Measurements from ENCODE around the gene FAH.

The FAH gene

DNA sequence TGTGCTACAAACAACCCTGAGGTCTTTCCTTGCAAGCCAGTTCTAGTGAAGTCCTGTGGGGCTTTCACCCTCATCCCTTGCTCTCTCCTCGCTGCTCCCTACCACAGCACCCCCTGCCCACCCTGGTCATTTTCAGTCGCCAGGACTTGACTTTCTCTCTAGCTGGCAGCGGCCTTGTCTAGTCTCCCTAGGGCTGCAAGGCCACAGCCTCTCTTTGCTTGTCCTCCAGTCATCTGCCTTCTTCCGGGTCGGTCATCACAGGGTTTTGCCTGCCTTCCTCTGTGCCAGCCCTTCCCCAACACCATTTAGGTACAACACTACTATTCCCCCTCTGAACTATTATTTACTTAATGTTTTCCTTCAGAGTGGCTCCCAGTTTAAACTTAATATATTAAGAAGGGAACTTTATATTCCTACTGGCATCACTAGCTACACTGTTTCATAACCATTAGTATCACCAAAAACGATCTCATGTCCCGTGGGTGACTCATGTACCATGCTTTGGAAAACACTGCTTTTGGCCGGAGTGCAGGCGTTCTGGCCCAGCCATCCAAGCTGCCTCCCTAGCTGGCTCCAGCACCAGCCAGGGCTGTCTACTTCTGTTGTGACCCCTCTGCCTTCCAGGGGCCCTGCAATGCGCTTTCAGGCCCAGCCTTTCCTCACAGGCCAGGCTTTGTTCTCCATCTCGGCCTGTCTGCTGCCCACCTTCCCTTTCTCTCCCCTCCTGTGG is 21.4 kb downstream of the FAH start:
- no peak for DNase-seq (ENCODE audit: low read depth)

DNA sequence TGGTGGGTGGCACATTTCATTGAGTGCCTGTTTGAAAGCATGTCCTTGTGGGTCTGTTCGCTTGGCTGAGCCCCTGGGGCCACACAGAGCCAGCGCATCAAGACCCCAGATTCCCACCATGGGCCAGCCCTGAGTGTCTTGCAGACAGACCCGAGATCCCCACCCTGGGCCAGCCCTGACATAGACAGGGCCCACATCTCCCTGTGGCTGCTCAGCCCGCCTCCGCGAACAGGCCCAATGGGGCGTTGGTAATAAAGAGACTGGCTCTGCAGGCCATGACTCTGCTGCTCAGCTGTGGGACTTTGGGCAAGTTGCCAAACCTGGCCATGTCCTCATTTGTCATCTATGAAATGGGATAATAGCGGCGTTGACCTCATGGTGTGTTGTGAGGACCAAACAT is 22.6 kb downstream of the FAH start:
- DNase-seq (ENCODE audit: low read depth): no peak

DNA sequence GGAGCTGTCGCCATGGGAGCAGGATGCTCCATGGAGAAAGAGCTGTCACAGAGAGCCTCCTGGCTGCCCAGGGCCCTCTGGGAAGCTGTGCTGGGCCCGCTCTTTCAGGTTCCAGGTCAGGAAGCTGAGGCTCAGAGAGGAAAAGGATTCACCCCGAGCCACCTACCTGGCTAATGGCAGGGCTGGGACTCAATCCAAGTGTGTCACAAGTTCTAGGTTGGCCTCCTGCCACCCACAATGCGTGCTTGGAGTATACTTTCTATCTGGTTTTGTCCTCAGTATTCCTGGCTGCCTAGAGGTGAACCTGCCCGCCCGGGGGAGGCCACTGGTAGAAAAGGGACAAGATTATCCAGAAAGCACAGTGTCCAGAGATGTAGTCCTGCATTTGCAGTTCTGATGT is 23.6 kb downstream of the FAH start:
- no peak for DNase-seq (ENCODE audit: low read depth)

DNA sequence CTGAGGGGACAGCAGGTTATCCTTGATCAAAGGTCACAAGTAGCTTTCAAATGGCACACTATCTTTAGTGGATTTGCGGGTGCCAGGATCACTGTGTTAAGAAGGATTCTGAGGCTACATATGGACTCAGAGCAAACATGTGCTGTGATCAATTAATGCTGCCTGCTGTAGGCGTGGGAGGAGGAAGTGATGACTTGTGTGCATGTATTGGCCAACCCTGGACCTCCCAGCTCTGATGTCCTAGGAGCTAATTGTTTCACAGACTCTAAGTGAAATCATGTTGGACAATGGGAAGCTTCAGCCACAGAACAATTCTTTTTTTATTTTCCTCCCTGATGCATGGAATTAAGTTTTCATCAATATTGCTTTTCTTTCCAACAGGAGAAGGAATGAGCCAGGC is 24.4 kb downstream of the FAH start:
- DNase-seq (ENCODE audit: low read depth): no peak

DNA sequence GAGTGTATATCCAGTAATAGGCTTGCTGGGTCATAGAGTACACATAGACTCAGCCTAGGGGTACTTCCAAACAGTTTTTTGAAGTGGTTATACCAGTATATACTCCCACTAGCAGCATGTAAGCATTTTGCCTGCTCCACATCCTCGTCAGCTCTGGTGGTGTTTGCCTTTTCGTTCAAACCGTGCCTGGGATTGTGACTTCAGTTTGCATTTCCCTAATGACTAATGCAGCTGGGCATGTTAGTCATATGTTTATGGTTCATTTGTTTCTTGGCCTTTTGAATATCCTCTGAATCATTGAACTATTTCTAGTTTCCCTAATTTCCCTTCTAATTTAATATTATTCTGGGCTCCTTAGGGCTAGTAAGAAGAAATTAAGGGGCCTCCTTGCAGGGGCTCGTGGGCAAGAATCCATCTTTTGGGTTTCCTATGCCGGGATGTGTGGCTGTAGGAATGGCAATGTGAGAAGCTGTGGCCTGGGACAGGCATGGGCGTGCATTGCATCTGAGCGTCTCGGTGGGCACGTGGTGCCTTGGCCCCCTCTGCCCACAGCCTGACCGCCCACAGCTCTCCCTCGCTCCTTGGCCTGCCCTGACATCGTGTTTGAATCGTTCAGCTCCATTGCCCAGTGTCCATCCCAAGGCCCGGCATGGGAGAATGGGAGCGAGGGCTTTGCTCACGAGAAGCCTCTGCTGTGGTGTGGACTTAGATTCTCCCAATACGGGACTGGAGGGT is 26.4 kb downstream of the FAH start:
- no peak for DNase-seq (ENCODE audit: low read depth)

DNA sequence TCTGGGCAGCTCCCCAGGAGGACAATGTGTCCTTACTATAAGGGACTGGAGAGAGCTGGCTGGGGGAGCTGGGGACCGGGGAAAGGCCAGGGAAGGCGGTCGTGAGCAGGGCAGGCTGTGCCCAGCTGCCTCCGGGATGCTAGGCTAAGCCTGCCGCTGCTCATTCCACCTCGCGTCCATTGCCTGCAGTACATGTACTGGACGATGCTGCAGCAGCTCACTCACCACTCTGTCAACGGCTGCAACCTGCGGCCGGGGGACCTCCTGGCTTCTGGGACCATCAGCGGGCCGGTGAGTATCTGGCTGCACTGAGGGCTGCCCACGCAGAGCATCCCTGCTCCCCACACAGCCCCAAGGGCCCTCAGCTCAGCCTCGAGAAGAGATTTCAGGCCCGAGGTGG is 27.1 kb downstream of the FAH start:
- DNase-seq (ENCODE audit: low read depth): no peak

DNA sequence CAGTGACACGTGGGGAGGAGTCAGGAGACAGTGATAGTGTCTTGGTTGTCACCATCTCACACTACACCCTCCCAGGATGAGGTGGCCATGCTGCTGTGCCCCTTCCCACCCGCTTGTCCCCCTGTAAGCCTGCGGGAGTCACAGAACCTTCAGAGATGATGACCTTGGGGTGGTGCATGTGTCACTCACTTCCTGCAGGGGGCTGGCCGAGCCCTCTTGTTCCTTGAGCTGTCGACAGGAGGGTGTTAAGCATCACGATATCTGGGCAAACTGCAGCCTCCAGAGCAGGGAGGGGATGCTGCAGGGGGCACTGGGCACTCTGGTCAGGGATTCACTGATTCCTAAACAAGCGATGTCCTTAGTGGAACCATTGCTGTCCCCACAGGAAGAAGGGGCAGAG is 27.7 kb downstream of the FAH start:
- DNase-seq (ENCODE audit: low read depth): no peak

DNA sequence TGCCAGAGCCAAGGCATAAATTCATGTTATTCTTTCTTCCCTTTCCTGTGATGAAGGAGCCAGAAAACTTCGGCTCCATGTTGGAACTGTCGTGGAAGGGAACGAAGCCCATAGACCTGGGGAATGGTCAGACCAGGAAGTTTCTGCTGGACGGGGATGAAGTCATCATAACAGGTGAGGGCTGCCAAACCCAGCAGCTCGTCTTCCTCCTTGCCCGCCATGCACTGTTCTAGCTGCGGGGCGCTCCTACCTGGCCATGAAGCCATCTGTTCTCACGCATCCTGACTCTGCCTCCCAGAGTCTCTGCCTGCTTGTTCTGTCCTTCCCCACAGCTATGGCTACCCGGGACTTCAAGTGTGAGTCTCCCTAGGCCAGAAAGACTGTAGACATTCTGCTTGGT is 28.2 kb downstream of the FAH start:
- no peak for DNase-seq (ENCODE audit: low read depth)

DNA sequence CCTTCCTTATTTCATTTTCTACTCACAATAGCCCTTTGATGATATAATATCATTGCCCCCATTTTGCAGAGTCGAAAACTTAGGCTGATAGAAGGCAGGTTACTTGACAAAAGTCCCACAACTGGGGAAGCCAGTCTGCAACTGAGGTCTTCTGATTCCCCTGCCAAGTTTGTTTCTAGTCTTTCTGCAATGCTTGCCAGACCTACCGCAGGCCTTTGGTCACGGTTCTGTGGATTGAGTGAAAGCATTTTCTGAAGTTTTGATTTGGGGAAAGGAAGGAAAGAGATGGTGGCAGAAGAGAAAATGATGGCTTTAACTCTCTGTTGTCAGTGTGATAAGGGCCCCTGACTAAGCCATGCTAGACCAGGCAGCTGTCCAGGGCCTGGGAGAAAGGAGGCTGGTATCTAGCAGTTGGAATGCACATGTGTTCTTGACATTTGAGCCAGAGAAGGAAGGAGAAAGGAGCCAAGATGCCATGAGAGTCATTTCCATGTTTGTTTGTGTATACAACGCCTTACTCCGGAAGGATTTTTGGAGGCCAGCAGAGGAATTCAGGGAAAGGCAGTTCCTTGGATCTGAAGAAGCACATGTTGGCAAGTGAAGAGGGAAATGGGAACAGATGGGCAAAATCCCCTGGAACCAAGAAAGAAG is 29.9 kb downstream of the FAH start:
- no peak for DNase-seq (ENCODE audit: low read depth)

DNA sequence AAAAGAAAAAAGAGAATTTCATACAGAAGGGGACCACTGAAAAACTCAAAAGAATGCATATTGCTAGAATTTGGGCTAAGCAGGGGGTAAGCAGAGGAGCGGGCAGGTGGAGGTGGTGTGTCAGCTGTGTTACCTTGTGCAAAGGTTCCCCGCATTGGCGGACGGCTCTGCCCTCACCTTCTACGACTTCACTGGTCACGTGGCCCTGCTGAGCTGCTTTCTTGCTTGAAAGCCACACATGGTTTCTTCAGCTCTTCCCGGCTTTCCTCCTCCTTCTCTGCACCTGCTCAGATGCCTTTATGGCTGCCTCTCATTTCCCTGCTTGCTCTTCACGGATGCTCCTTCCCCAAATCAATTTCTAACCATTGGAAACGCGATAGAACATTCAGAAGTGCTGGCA is 30.5 kb downstream of the FAH start:
- no peak for DNase-seq (ENCODE audit: low read depth)

DNA sequence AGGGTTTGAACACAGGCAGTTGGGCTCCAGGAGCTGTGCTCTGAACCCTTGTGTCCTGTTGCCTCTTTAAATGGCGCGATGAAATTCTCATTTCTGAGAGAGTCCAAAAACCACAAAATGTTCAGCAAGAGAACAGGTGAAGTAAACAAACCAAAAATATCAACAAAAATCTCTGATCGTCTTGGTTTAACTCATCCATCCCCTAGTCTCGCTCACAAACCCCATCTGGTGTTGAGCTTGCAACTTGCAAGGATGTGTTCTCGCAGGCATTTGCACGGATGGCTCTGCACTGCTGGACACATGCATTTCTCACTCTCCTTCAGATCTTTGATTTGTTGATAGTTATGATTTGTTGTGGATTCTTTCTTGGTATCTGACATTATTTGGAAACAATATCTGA is 31.1 kb downstream of the FAH start:
- DNase-seq (ENCODE audit: low read depth): no peak

DNA sequence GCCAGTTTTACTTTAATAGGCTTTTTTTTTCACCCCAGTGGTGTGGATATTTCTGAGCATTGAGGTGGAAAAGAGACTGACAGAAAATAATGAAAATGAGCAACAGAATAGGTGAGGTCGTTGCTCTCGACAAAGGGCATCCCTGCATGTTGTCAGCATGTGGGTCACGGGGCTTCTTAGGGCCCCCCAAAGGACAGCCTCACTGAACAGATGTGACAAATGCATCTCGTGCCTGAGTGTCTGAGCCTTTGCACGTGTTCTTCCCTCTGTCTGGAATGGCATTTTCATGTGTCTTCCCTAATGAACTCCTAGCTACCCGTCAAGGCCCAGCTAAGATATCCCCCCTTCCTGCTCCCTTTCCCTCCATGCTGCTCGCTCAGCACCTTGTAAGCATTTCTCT is 31.8 kb downstream of the FAH start:
- no peak for DNase-seq (ENCODE audit: low read depth)

DNA sequence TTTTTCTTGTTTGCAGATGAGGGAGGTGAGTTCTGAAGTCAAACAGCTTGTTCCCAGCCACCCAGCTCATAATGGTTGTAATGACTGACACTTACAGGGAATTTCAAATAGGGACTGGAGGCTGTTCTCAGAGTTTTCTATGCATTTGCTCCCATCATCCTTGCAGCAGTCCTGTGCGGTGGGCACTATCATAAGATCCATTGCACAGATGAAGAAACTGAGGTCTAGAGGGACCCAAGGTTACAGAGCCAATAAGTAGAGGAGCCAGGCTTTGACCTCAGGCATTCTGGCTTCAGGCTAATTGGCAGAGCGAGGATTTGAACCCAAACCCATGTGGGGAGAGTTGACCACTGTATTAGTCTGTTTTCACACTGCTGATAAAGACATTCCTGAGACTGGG is 32.4 kb downstream of the FAH start:
- no peak for DNase-seq (ENCODE audit: low read depth)

DNA sequence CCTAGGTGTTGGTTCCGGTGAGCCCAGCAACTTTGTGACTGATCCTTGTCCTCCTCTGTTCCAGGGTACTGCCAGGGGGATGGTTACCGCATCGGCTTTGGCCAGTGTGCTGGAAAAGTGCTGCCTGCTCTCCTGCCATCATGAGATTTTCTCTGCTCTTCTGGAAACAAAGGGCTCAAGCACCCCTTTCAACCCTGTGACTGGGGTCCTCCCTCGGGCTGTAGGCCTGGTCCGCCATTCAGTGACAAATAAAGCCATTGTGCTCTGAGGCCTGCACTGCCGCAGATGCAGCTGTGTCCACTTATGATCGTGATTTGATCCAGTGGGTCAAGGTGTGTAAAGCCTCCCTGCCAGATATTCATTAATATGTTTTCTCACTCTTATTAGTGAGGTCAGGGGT is 33.3 kb downstream of the FAH start:
- no peak for DNase-seq (ENCODE audit: low read depth)

DNA sequence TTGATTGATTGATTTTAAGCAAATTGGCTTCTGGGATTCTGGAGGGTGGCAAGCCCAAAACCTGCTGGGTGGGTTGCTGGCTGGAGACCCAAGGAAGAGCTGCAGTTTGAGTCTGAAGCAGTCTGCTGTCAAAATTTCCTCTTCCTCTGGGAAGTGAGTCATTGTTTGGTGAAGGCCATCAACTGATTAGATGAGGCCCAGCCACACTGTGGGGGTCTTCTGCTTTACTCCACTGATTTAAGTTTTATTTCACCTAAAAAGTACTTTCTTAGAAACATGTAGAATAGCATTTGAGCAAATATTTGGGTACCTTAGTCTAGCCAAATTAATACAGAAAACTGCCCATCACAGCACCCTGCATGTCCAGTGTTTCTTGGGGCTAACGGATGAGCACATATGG is 33.8 kb downstream of the FAH start:
- DNase-seq (ENCODE audit: low read depth): no peak

DNA sequence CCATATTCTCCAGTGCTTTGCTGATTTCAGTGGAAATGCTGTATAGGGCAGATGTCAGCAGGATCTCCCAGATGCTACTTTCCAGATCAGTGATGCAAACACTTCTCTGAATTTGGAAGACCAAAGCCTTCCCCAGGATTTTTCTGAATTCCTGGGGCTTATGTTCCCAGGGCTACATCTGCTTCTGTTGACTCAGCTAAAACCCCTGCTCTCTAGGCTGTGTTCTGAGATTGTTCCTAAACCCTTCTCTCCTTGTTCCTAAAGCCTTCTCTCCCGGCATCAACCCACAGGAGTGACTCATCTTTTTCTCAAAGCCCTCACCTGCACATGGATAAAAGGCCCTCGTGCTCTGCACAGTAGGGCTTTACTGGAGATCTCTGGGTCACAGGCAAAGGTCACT is 35.5 kb downstream of the FAH start:
- no peak for DNase-seq (ENCODE audit: low read depth)

DNA sequence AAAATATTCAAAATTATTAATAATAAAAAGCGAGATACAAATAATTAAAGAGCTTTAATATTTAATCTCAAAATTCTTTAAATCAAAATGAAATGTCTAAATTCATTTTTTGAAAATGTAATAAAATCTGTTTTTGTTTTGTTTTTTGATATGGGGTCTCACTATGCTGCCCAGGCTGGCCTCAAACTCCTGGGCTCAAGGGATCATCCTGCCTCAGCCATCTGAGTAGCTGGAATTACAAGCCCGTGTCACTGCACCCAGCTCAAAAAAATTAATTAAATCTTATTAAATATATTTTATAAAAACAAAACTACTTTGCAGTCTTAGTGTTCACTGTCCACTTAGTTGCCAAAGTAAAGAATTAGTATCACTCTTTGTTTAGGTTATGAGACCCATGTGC is 38.4 kb downstream of the FAH start:
- DNase-seq (ENCODE audit: low read depth): no peak

DNA sequence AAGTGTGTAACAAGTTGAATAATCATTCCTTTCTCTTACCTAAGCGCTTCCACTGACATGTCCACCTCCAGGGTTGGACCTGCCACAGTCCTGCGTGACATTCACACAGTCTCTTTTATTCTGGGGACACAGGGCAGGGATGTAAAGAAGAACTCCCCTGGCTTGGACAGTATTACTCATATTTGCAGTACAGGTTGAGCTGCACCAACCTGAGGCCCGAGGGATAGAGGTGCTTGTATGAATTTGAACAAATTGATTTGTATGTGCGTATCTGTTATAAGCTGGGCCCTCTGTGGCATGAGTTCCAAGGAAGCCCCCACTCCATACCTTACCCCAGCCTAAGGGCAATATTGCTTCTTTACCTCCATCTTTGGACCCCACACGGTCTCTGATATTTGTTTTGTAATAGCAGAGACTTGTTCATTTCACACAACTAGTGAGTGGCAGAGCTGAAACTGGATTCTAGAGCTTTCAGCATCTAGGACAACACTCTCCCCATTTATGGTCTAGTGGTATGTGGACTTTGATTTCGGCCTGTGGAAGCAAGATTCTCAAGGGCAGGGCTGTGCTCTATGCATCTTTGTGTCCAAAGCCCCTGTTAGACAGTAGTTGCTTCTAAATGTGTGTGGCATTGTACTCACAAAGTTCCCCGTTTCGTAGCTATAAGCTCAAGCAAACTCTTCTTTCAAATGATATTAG is 39.2 kb downstream of the FAH start:
- no peak for DNase-seq (ENCODE audit: low read depth)

DNA sequence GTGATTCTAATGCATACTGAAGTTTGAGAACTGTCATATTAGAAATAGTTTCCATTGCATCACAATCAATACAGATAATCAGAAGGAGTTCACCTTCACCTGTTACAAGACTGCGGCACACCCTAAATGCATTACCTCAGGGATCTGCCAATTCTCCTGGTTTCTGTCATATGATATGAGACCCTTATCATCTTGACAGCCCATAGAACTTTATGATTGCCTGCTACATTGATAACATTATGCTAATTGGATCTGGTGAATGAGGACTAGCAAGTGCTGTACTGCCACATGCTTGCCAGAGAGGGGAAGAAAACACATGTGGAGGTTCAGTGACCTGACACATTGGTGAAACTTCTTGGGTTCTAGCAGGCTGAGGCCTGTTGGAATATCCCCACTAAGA is 41.4 kb downstream of the FAH start:
- no peak for DNase-seq (ENCODE audit: low read depth)

DNA sequence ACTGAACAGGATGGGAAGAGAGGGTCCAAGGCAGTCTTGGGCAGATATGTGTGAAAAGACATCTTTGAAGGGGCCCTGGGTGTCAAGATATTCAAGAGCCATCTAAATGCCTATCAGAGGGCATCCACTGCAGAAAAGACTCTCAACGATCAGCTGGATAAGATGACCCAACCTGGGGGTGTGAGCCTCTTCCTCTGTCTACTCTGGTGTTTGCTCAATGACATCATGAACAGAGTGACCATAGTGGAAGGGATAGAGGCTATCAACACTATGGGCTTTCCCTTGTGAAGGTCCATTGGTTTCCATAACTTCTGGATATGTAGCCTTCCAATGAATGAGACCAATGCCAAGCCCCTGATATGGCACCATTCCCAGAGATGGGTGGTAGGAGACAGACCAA is 42.1 kb downstream of the FAH start:
- DNase-seq (ENCODE audit: low read depth): no peak

DNA sequence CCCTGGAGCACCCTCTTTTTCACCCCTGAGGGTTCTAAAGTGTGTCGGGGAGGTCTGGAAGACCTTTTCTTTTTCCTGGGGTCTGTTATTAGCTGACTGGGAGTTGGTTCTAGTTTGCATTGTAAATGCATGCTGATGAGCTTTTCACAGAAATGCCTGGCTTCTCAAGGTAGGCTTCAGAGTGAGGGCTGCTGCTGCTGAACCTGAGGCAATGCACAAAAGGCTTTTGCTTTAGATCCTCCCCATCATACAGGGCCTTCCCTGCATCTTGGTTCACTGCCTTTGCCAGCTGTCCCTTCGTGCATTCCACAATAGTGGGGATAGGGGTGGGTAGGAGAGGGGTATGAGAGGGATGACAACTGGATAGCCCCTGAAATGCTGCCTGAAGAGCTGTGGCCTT is 46.6 kb downstream of the FAH start:
- DNase-seq (ENCODE audit: low read depth): no peak

DNA sequence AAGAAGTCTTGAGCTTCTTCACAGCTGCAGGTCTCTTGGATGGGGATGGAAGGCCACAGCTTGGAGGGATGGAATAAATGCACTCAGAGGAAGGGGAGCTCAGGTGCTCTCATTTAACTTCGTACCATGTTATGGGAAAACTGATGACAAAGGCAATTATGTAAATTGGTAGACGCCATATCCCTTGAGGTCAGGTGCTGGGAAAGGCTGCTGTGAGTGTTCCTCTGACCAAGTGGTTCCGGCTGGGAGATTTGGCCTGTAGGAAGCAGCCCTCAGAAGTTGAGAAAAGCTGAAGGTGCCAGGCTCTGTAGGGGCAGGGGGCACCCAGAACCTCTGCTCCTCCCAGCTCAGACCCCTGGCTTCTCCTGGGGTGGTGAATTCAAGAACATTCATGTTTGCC is 47.1 kb downstream of the FAH start:
- DNase-seq (ENCODE audit: low read depth): no peak

Data from stimulated activated CD8-positive, alpha-beta memory T cell treated with anti-CD3 and anti-CD28 coated beads, Interleukin-12 subunit alpha, Interleukin-12 subunit beta, amount 100 ng/mL, for 4 hours (primary cell).